ENCODE data around the gene ATRIP. TPM values are rescaled to one million over a fixed set of nuclear protein-coding genes. Genes with fewer than 3 reads are reported as not detected.
"Not testable (repeated sequence)": the region's sequence is repeated elsewhere in the genome, so short reads cannot be mapped to it uniquely, and the experiment has no call there.

ATRIP gene
- total RNA-seq, 3 donors from 2014 or later (not counting 1 experiment from before 2014, with no cell fraction given): 8.5 to 11.0 (median 10.6) TPM

GRCh38 chr3:48470286-48470685 is 23.7 kb downstream of the ATRIP start:
- no peaks in the 10 kb centered on the region for H3K27me3 ChIP-seq (ENCODE audit: control insufficient read depth, insufficient read depth, low read length)
- no peaks in the 10 kb centered on the region for H3K9me3 ChIP-seq (ENCODE audit: control insufficient read depth, insufficient read depth, low read length)
- no peak for TF ChIP-seq CTCF (IDR thresholded peaks at IDR 0.05)
- H3K27ac Mint-ChIP-seq: peak overlapping the region; percentile 67 to 97
- no peaks in the 10 kb centered on the region for H3K9me3 Mint-ChIP-seq
- H3K36me3 ChIP-seq (ENCODE audit: control insufficient read depth, insufficient read depth, low read length): peaks cover 27% of the 10 kb centered on the region
- DNase-seq (no peak), ATAC-seq (no peak)
- H3K4me1 ChIP-seq (ENCODE audit: control insufficient read depth, insufficient read depth, low read length): peaks cover 81% of the 10 kb centered on the region
- no peak overlapping the region for H3K4me3 ChIP-seq (ENCODE audit: low read length)
- no peaks in the 10 kb centered on the region for H3K36me3 Mint-ChIP-seq
- intact Hi-C loops (cut with micrococcal nuclease): no loop called here
- no peaks in the 10 kb centered on the region for H3K27me3 Mint-ChIP-seq (ENCODE audit: low read depth in 2 of 2)
- peak overlapping the region; percentile 56 for H3K4me3 Mint-ChIP-seq
- 95% methylated on average over 1 of the region's 1 CpG for WGBS (ENCODE audit: insufficient coverage)
- peaks cover 54 to 71% of the 10 kb centered on the region in 2 donors for H3K4me1 Mint-ChIP-seq
- H3K27ac ChIP-seq (ENCODE audit: low read length): no peak overlapping the region

- no peak for DNase-seq
- TF ChIP-seq CTCF (IDR thresholded peaks at IDR 0.05): no peak
- peak in 2 of 3 donors; percentile 32 to 33 for ATAC-seq
- Histone ChIP-seq H3K27me3 (ENCODE audit: control insufficient read depth, insufficient read depth, low read length) (no peaks in the 10 kb centered on the region), H3K27ac (ENCODE audit: low read length) (peak overlapping the region; percentile 88), H3K4me1 (ENCODE audit: control insufficient read depth, insufficient read depth, low read length) (peaks cover 66% of the 10 kb centered on the region), H3K9me3 (ENCODE audit: control insufficient read depth, insufficient read depth, low read length) (no peaks in the 10 kb centered on the region), H3K36me3 (ENCODE audit: control insufficient read depth, insufficient read depth, low read length) (peaks cover 21% of the 10 kb centered on the region), H3K4me3 (ENCODE audit: low read length) (peak overlapping the region; percentile 47)
- Mint-ChIP-seq H3K27me3 (ENCODE audit: low read depth in 2 of 2) (no peaks in the 10 kb centered on the region), H3K4me3 (peak overlapping the region; percentile 94), H3K4me1 (peaks cover 41 to 53% of the 10 kb centered on the region in 2 donors), H3K27ac (peak overlapping the region; percentile 95 to 97), H3K9me3 (no peaks in the 10 kb centered on the region), H3K36me3 (no peaks in the 10 kb centered on the region)
- 2% methylated on average over 5 of the region's 5 CpGs for WGBS (ENCODE audit: insufficient coverage)
- intact Hi-C loops (cut with micrococcal nuclease): loop anchor here (2.0 kb wide), 1 partner anchor 26 kb away; the partner anchor contains the start of gene ATRIP
Measured at GRCh38 chr3:48472673-48472922, 26.1 kb downstream of the ATRIP start.

- no peaks in the 10 kb centered on the region for H3K9me3 ChIP-seq (ENCODE audit: control insufficient read depth, insufficient read depth, low read length)
- H3K27me3 Mint-ChIP-seq (ENCODE audit: low read depth in 2 of 2): no peaks in the 10 kb centered on the region
- peak; percentile 36 for TF ChIP-seq CTCF (IDR thresholded peaks at IDR 0.05)
- H3K27ac ChIP-seq (ENCODE audit: low read length): peak overlapping the region; percentile 88
- H3K36me3 Mint-ChIP-seq: no peaks in the 10 kb centered on the region
- H3K27ac Mint-ChIP-seq: peak overlapping the region; percentile 95 to 97
- peaks cover 41 to 53% of the 10 kb centered on the region in 2 donors for H3K4me1 Mint-ChIP-seq
- H3K4me1 ChIP-seq (ENCODE audit: control insufficient read depth, insufficient read depth, low read length): peaks cover 66% of the 10 kb centered on the region
- intact Hi-C loops (cut with micrococcal nuclease): loop anchor here (1.0 to 2.0 kb wide), 2 partner anchors 26 to 33 kb away; partner anchors contain the start of genes ATRIP, CCDC51 and TMA7
- H3K36me3 ChIP-seq (ENCODE audit: control insufficient read depth, insufficient read depth, low read length): peaks cover 16% of the 10 kb centered on the region
- 9% methylated on average over 17 of the region's 17 CpGs for WGBS (ENCODE audit: insufficient coverage)
- peak overlapping the region; percentile 94 for H3K4me3 Mint-ChIP-seq
- DNase-seq: peak; percentile 83 to 99
- ATAC-seq: peak; percentile 86 to 93 (median 91)
- H3K4me3 ChIP-seq (ENCODE audit: low read length): peak overlapping the region; percentile 47
- no peaks in the 10 kb centered on the region for H3K9me3 Mint-ChIP-seq
- H3K27me3 ChIP-seq (ENCODE audit: control insufficient read depth, insufficient read depth, low read length): no peaks in the 10 kb centered on the region
Measured at GRCh38 chr3:48472923-48473616, 26.5 kb downstream of the ATRIP start.

GRCh38 chr3:48473617-48473952 is 27.0 kb downstream of the ATRIP start:
- no peaks in the 10 kb centered on the region for H3K9me3 ChIP-seq (ENCODE audit: control insufficient read depth, insufficient read depth, low read length)
- Mint-ChIP-seq H3K9me3 (no peaks in the 10 kb centered on the region), H3K27ac (peak overlapping the region; percentile 95 to 97), H3K27me3 (ENCODE audit: low read depth in 2 of 2) (no peaks in the 10 kb centered on the region), H3K4me3 (peak overlapping the region; percentile 94), H3K4me1 (peaks cover 44 to 53% of the 10 kb centered on the region in 2 donors), H3K36me3 (no peaks in the 10 kb centered on the region)
- no peak for TF ChIP-seq CTCF (IDR thresholded peaks at IDR 0.05)
- H3K27ac ChIP-seq (ENCODE audit: low read length): peak overlapping the region; percentile 88
- peaks cover 66% of the 10 kb centered on the region for H3K4me1 ChIP-seq (ENCODE audit: control insufficient read depth, insufficient read depth, low read length)
- H3K36me3 ChIP-seq (ENCODE audit: control insufficient read depth, insufficient read depth, low read length): peaks cover 11% of the 10 kb centered on the region
- no peak for ATAC-seq
- H3K27me3 ChIP-seq (ENCODE audit: control insufficient read depth, insufficient read depth, low read length): no peaks in the 10 kb centered on the region
- no peak overlapping the region for H3K4me3 ChIP-seq (ENCODE audit: low read length)
- DNase-seq: no peak
- intact Hi-C loops (cut with micrococcal nuclease): loop anchor here (1.0 to 2.0 kb wide), 2 partner anchors 27 to 33 kb away; partner anchors contain the start of genes ATRIP, CCDC51 and TMA7
- WGBS (ENCODE audit: insufficient coverage): 91% methylated on average over 5 of the region's 5 CpGs

GRCh38 chr3:48474031-48474430 is 27.5 kb downstream of the ATRIP start:
- Mint-ChIP-seq H3K4me1 (peaks cover 45 to 53% of the 10 kb centered on the region in 2 donors), H3K27ac (peak overlapping the region; percentile 95 to 97)
- H3K36me3 Mint-ChIP-seq; H3K9me3 ChIP-seq (ENCODE audit: control insufficient read depth, insufficient read depth, low read length); intact Hi-C loops (cut with micrococcal nuclease); H3K9me3 Mint-ChIP-seq; H3K27me3 ChIP-seq (ENCODE audit: control insufficient read depth, insufficient read depth, low read length); DNase-seq; H3K27me3 Mint-ChIP-seq (ENCODE audit: low read depth in 2 of 2); H3K4me3 Mint-ChIP-seq; H3K36me3 ChIP-seq (ENCODE audit: control insufficient read depth, insufficient read depth, low read length); ATAC-seq; H3K4me3 ChIP-seq (ENCODE audit: low read length): not testable (repeated sequence)
- Histone ChIP-seq H3K4me1 (ENCODE audit: control insufficient read depth, insufficient read depth, low read length) (peaks cover 66% of the 10 kb centered on the region), H3K27ac (ENCODE audit: low read length) (peak overlapping the region; percentile 88)
- 100% methylated on average over 3 of the region's 4 CpGs for WGBS (ENCODE audit: insufficient coverage)
